Measurements from ENCODE around the gene SDHAF1. TPM values are rescaled to one million over a fixed set of nuclear protein-coding genes. Genes with fewer than 3 reads are reported as not detected.

SDHAF1 gene
- total RNA-seq, 4 donors from 2014 or later = 44.0 to 52.7 (median 49.8) TPM

GRCh38 chr19:35958660-35959039 is 36.3 kb upstream of the SDHAF1 start:
- Histone ChIP-seq H3K4me3 (peak overlapping the region in 1 of 2 donors; percentile 25), H3K9me3 (no peaks in the 10 kb centered on the region), H3K36me3 (no peaks in the 10 kb centered on the region), H3K4me1 (peaks cover 0 to 14% (median 3%) of the 10 kb centered on the region in 3 donors), H3K27me3 (peaks cover 83% of the 10 kb centered on the region), H3K27ac (no peak overlapping the region)
- no peak for ATAC-seq
- no peak for TF ChIP-seq POLR2AphosphoS5 (IDR thresholded peaks at IDR 0.05)
- TF ChIP-seq POLR2A (IDR thresholded peaks at IDR 0.05) = no peak
- no peak for TF ChIP-seq CTCF (IDR thresholded peaks at IDR 0.05)
- no peak for TF ChIP-seq EP300 (IDR thresholded peaks at IDR 0.05)
- WGBS, 2 donors (ENCODE audit: low coverage in 1 of 2) = 18 to 82% methylated on average over 3 to 10 of the region's 15 CpGs

- H3K27me3 ChIP-seq = peaks cover 82% of the 10 kb centered on the region
- H3K4me3 ChIP-seq = peak overlapping the region in 1 of 2 donors; percentile 25
- H3K4me1 ChIP-seq = peaks cover 0 to 14% (median 3%) of the 10 kb centered on the region in 3 donors
- peak; percentile 61 for ATAC-seq
- no peaks in the 10 kb centered on the region for H3K36me3 ChIP-seq
- no peaks in the 10 kb centered on the region for H3K9me3 ChIP-seq
- TF ChIP-seq POLR2A (IDR thresholded peaks at IDR 0.05) (no peak), CTCF (IDR thresholded peaks at IDR 0.05) (peak in 2 of 4 experiments; percentile 45 to 60)
- WGBS, 2 donors (ENCODE audit: low coverage in 1 of 2) = no CpG with 5 or more reads among the region's 97 CpGs
- H3K27ac ChIP-seq = no peak overlapping the region
Observed at GRCh38 chr19:35959040-35959967, 35.7 kb upstream of the SDHAF1 start.

- H3K27me3 ChIP-seq = peaks cover 78% of the 10 kb centered on the region
- H3K27ac ChIP-seq = no peak overlapping the region
- H3K36me3 ChIP-seq = no peaks in the 10 kb centered on the region
- no peak overlapping the region for H3K4me3 ChIP-seq
- no peak for ATAC-seq
- TF ChIP-seq CTCF (IDR thresholded peaks at IDR 0.05) (no peak), EP300 (IDR thresholded peaks at IDR 0.05) (no peak), POLR2A (IDR thresholded peaks at IDR 0.05) (no peak), POLR2AphosphoS5 (IDR thresholded peaks at IDR 0.05) (no peak)
- no peaks in the 10 kb centered on the region for H3K9me3 ChIP-seq
- H3K4me1 ChIP-seq = peaks cover 0 to 14% (median 3%) of the 10 kb centered on the region in 3 donors
- WGBS, 2 donors (ENCODE audit: low coverage in 1 of 2) = 53 to 72% methylated on average over 3 to 4 of the region's 20 CpGs
Observed at GRCh38 chr19:35959968-35960320, 35.0 kb upstream of the SDHAF1 start.

- Histone ChIP-seq H3K36me3 (no peaks in the 10 kb centered on the region), H3K4me1 (peaks cover 0 to 14% (median 3%) of the 10 kb centered on the region in 3 donors), H3K9me3 (no peaks in the 10 kb centered on the region), H3K27me3 (peaks cover 73% of the 10 kb centered on the region), H3K27ac (no peak overlapping the region), H3K4me3 (no peak overlapping the region)
- TF ChIP-seq EP300 (IDR thresholded peaks at IDR 0.05) (no peak), POLR2A (IDR thresholded peaks at IDR 0.05) (no peak), CTCF (IDR thresholded peaks at IDR 0.05) (no peak), POLR2AphosphoS5 (IDR thresholded peaks at IDR 0.05) (no peak)
- no peak for ATAC-seq
- WGBS, 2 donors (ENCODE audit: low coverage in 1 of 2) = 57% methylated on average over 3 of the region's 7 CpGs; no CpG with 5 or more reads in 1 of the 2 donors
Observed at GRCh38 chr19:35960432-35960972, 34.5 kb upstream of the SDHAF1 start.
